K562 (cell line): ENCODE measurements around the gene TMEM273. TPM values are rescaled to one million over a fixed set of nuclear protein-coding genes. Genes with fewer than 3 reads are reported as not detected.

ENCODE experiments used
- ARID2 ChIP-seq: fragments of 450-650 bp; IDR thresholded peaks from 2 replicates; pipeline ENCODE4 v1.6.1; 2017; ENCODE audit warnings: antibody characterized with exemption, mild to moderate bottlenecking
- ARNT ChIP-seq, 2 experiments: fragments of 450-650 bp; IDR thresholded peaks; 2 replicates each; pipeline ENCODE4 v1.6.1; 2016; ENCODE audit warnings: mild to moderate bottlenecking in 1 of 2
- CHD1 ChIP-seq: fragments of 200-600 bp; sonication (generic); IDR thresholded peaks from one replicate; pipeline ENCODE4 v1.6.1; 2012; ENCODE audit warnings: mild to moderate bottlenecking, moderate library complexity, low read length, inconsistent platforms
- CTBP1 ChIP-seq: fragments of 450-650 bp; IDR thresholded peaks from 2 replicates; pipeline ENCODE4 v1.6.1; 2016; ENCODE audit warnings: borderline replicate concordance
- CXXC5 ChIP-seq: fragments of 250-450 bp; sonication (Bioruptor Pico); IDR thresholded peaks from 2 replicates; pipeline ENCODE4 v1.8.0; 2022; ENCODE audit warnings: inconsistent platforms, mild to moderate bottlenecking, moderate library complexity
- EHMT2 ChIP-seq: fragments of 450-650 bp; IDR thresholded peaks from 2 replicates; pipeline ENCODE4 v1.6.1; 2018; ENCODE audit warnings: antibody characterized with exemption
- ERF ChIP-seq: fragments of 450-650 bp; formaldehyde crosslinking; IDR thresholded peaks from 2 replicates; pipeline ENCODE4 v1.4.0; 2020; ENCODE audit warnings: mild to moderate bottlenecking, mixed read lengths
- FOXA1 ChIP-seq: fragments of 450-650 bp; IDR thresholded peaks from 2 replicates; pipeline ENCODE4 v1.6.1; 2016; ENCODE audit warnings: mild to moderate bottlenecking, borderline replicate concordance
- FOXM1 ChIP-seq, 2 experiments: fragments of 450-650 bp in 1 of 2; sonication (generic) in 1 of 2; formaldehyde crosslinking in 1 of 2; IDR thresholded peaks; 2 replicates each; pipeline versions ENCODE4 v1.6.1 to v1.9.0; 2017 to 2022; ENCODE audit warnings: low read depth in 2 of 2, mild to moderate bottlenecking in 2 of 2, missing genetic modification reagents in 1 of 2, moderate library complexity in 1 of 2
- GTF2F1 ChIP-seq: IDR thresholded peaks from 2 replicates; pipeline ENCODE4 v1.6.1; 2011; ENCODE audit warnings: low read depth, low read length, improper control_type of control experiment
- HMG20B ChIP-seq: fragments of 250-450 bp; sonication (Bioruptor Pico); IDR thresholded peaks from 2 replicates; pipeline ENCODE4 v1.5.0; 2021; ENCODE audit warnings: mild to moderate bottlenecking
- NCOA4 ChIP-seq: fragments of 450-650 bp; IDR thresholded peaks from 2 replicates; pipeline ENCODE4 v1.6.1; 2018; ENCODE audit warnings: mild to moderate bottlenecking; ENCODE audit not compliant: partially characterized antibody
- PCBP1 ChIP-seq: fragments of 200-400 bp; formaldehyde crosslinking; IDR thresholded peaks from 2 replicates; pipeline ENCODE4 v1.6.1; 2018; ENCODE audit warnings: mild to moderate bottlenecking, low read depth, low read length; ENCODE audit not compliant: poor library complexity, severe bottlenecking
- PML ChIP-seq: IDR thresholded peaks from 2 replicates; pipeline ENCODE4 v1.6.1; 2012; ENCODE audit warnings: low read length, inconsistent platforms
- POLR2A ChIP-seq: fragments of 450-650 bp; conservative IDR thresholded peaks from 2 replicates; pipeline ENCODE4 v1.6.1; 2016
- POLR2AphosphoS2 ChIP-seq: IDR thresholded peaks from 2 replicates; pipeline ENCODE4 v1.6.1; 2012; ENCODE audit warnings: low read length, improper control_type of control experiment
- RNF2 ChIP-seq: sonication (generic); IDR thresholded peaks from 2 replicates; pipeline ENCODE4 v1.6.1; 2016
- SP2 ChIP-seq: IDR thresholded peaks from 2 replicates; pipeline ENCODE4 v1.6.1; 2011; ENCODE audit warnings: mild to moderate bottlenecking, low read depth, low read length, moderate library complexity; ENCODE audit not compliant: poor library complexity, severe bottlenecking; ENCODE audit errors: extremely low read depth
- SRSF7 ChIP-seq: fragments of 200-400 bp; formaldehyde crosslinking; optimal IDR thresholded peaks from 2 replicates; pipeline ENCODE3; 2017; ENCODE audit warnings: mild to moderate bottlenecking, low read depth, low read length
- ZKSCAN3 ChIP-seq: fragments of 250-450 bp; sonication (Bioruptor Pico); IDR thresholded peaks from 2 replicates; pipeline ENCODE4 v1.4.0; 2020
- ZNF133 ChIP-seq: fragments of 250-450 bp; sonication (Bioruptor Pico); IDR thresholded peaks from 2 replicates; pipeline ENCODE4 v1.4.0; 2020; ENCODE audit warnings: mild to moderate bottlenecking
- ZNF143 ChIP-seq: sonication (generic); formaldehyde crosslinking; IDR thresholded peaks from 2 replicates; pipeline ENCODE4 v1.9.0; 2022; ENCODE audit warnings: mild to moderate bottlenecking, missing genetic modification reagents
- ZNF146 ChIP-seq: IDR thresholded peaks from one replicate; pipeline ENCODE4 v1.6.1; 2018; ENCODE audit warnings: missing compliant biosample characterization; ENCODE audit not compliant: unreplicated experiment
- ZNF212 ChIP-seq: fragments of 450-650 bp; formaldehyde crosslinking; IDR thresholded peaks from 2 replicates; pipeline ENCODE4 v1.4.0; 2020; ENCODE audit warnings: mild to moderate bottlenecking
- ZNF780A ChIP-seq: fragments of 250-450 bp; sonication (Bioruptor Pico); IDR thresholded peaks from 2 replicates; pipeline ENCODE4 v1.5.0; 2021; ENCODE audit warnings: mild to moderate bottlenecking
- ZNF785 ChIP-seq: fragments of 250-450 bp; sonication (Bioruptor Pico); IDR thresholded peaks from 2 replicates; pipeline ENCODE4 v1.4.0; 2020; ENCODE audit warnings: mild to moderate bottlenecking
- ZZZ3 ChIP-seq: fragments of 450-650 bp; IDR thresholded peaks from 2 replicates; pipeline ENCODE4 v1.6.1; 2016; ENCODE audit warnings: antibody characterized with exemption, mild to moderate bottlenecking, moderate library complexity
- polyA plus RNA-seq, 8 experiments: library from polyadenylated mRNA; depleted of rRNA in 4 of 8; stranded (reverse) in 5 of 8; unstranded in 3 of 8; fragments of >200 nt; fragmentation: Nextera tagmentation in 2 of 8; fragmentation: Illumina TruSeq in 1 of 8; extraction: Ambion mirVana in 2 of 8; extraction: Trizol in 1 of 8; gene quantifications; 2 replicates each; pipeline versions ENCODE4 v1.2.1 to v1.2.3, GENCODE V29; 2011 to 2014; ENCODE audit warnings: inconsistent platforms in 1 of 8, missing spikeins in 1 of 8
- total RNA-seq, 7 experiments: library from RNA; depleted of rRNA in 6 of 7; stranded (reverse); fragments of >200 nt in 6 of 7; fragmentation: Illumina TruSeq in 2 of 7; extraction: Trizol in 2 of 7; gene quantifications; 2 replicates each; pipeline versions ENCODE4 v1.2.1 to v1.2.3, GENCODE V29; 2011 to 2021; ENCODE audit warnings: low replicate concordance in 1 of 7
- TF ChIP-seq, protein P1 (sequence below): IDR thresholded peaks from 2 replicates; pipeline ENCODE4 v1.6.1; 2016; ENCODE audit warnings: missing genetic modification characterization, missing compliant biosample characterization
- TF ChIP-seq, protein P2 (sequence below): sonication (generic); formaldehyde crosslinking; IDR thresholded peaks from 2 replicates; pipeline ENCODE4 v1.8.0; 2022; ENCODE audit warnings: mild to moderate bottlenecking, missing genetic modification reagents
- TF ChIP-seq, protein P3 (sequence below): fragments of 450-650 bp; formaldehyde crosslinking; IDR thresholded peaks from 2 replicates; pipeline ENCODE4 v1.4.0; 2022; ENCODE audit warnings: missing genetic modification characterization

The TMEM273 gene
- total and polyA plus RNA-seq, 9 of the 15 experiments (the other 6 are each of a cell fraction or from before 2014, with no cell fraction given) = 39.2 to 131 (median 95.6) TPM

DNA sequence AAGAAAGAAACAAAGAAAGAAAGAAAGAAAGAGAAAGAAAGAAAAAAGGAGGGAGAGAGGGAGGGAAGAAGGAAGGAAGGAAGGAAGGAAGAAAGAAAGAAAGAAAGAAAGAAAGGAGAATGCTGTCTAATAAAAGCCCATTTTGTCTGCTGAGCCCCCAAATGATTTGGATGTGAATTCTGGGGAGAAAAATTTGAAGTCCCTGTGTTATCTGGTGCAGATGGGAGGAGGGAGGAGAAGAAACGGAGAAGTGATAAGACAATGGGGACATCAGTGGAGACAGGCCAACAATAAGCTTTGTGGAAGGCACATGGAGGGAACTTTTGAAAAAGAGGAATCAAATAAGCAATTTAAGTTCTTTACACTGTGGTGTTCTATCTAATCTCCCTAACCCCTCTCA lies 24.6 kb upstream of the TMEM273 start (continued):
- TF ChIP-seq, protein P1, sequence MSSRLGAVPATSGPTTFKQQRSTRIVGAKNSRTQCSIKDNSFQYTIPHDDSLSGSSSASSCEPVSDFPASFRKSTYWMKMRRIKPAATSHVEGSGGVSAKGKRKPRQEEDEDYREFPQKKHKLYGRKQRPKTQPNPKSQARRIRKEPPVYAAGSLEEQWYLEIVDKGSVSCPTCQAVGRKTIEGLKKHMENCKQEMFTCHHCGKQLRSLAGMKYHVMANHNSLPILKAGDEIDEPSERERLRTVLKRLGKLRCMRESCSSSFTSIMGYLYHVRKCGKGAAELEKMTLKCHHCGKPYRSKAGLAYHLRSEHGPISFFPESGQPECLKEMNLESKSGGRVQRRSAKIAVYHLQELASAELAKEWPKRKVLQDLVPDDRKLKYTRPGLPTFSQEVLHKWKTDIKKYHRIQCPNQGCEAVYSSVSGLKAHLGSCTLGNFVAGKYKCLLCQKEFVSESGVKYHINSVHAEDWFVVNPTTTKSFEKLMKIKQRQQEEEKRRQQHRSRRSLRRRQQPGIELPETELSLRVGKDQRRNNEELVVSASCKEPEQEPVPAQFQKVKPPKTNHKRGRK = peak; percentile 99
- TF ChIP-seq ARID2 = peak; percentile 42; the same call in 1 of the 2 replicates
- TF ChIP-seq SRSF7 = no peak
- no peak for TF ChIP-seq FOXA1
- no peak for TF ChIP-seq ERF (CRISPR knock-in tag)
- TF ChIP-seq ZNF133 (CRISPR knock-in tag) = no peak
- no peak for TF ChIP-seq CHD1
- TF ChIP-seq, protein P2, sequence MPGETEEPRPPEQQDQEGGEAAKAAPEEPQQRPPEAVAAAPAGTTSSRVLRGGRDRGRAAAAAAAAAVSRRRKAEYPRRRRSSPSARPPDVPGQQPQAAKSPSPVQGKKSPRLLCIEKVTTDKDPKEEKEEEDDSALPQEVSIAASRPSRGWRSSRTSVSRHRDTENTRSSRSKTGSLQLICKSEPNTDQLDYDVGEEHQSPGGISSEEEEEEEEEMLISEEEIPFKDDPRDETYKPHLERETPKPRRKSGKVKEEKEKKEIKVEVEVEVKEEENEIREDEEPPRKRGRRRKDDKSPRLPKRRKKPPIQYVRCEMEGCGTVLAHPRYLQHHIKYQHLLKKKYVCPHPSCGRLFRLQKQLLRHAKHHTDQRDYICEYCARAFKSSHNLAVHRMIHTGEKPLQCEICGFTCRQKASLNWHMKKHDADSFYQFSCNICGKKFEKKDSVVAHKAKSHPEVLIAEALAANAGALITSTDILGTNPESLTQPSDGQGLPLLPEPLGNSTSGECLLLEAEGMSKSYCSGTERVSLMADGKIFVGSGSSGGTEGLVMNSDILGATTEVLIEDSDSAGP (CRISPR knock-in tag) = no peak
- TF ChIP-seq GTF2F1 = no peak
- TF ChIP-seq CXXC5 (CRISPR knock-in tag) = peak; percentile 36
- TF ChIP-seq ZNF212 (CRISPR knock-in tag) = no peak
- TF ChIP-seq ZKSCAN3 (CRISPR knock-in tag) = no peak
- TF ChIP-seq ZNF780A = no peak
- TF ChIP-seq NCOA4 = no peak
- no peak for TF ChIP-seq ZNF785
- TF ChIP-seq ZNF143 (CRISPR knock-in tag) = no peak
- TF ChIP-seq ZZZ3 = no peak
- no peak for TF ChIP-seq HMG20B
- no peak for TF ChIP-seq PML
- TF ChIP-seq POLR2A = no peak
- peak; percentile 62; the same call in 1 of the 2 replicates for TF ChIP-seq CTBP1
- TF ChIP-seq, protein P3, sequence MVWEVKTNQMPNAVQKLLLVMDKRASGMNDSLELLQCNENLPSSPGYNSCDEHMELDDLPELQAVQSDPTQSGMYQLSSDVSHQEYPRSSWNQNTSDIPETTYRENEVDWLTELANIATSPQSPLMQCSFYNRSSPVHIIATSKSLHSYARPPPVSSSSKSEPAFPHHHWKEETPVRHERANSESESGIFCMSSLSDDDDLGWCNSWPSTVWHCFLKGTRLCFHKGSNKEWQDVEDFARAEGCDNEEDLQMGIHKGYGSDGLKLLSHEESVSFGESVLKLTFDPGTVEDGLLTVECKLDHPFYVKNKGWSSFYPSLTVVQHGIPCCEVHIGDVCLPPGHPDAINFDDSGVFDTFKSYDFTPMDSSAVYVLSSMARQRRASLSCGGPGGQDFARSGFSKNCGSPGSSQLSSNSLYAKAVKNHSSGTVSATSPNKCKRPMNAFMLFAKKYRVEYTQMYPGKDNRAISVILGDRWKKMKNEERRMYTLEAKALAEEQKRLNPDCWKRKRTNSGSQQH (CRISPR knock-in tag) = 0 out of 2 replicates have a peak, but pooled peaks have one; percentile 53
- TF ChIP-seq POLR2AphosphoS2 = no peak
- peak; percentile 88 for TF ChIP-seq EHMT2
- no peak for TF ChIP-seq ARNT (IDR thresholded peaks at IDR 0.05)
- TF ChIP-seq ZNF146 = no peak
- no peak for TF ChIP-seq RNF2
- TF ChIP-seq PCBP1 = no peak
- TF ChIP-seq SP2 = no peak
- peak; percentile 58 for TF ChIP-seq FOXM1 (IDR thresholded peaks at IDR 0.05; ENCODE audit: low read depth)
- TF ChIP-seq FOXM1 (CRISPR knock-in tag; IDR thresholded peaks at IDR 0.05; ENCODE audit: low read depth) = no peak
